GM18858 (cell line): ENCODE data around the gene NLN.
"Not testable (repeated sequence)": the region's sequence is repeated elsewhere in the genome, so short reads cannot be mapped to it uniquely, and the experiment has no call there.

Source experiments
- ATAC-seq: cut with Tn5 transposase; IDR thresholded peaks from one replicate; pipeline ENCODE4 v1.9.1; 2021; ENCODE audit not compliant: unreplicated experiment

NLN gene

DNA sequence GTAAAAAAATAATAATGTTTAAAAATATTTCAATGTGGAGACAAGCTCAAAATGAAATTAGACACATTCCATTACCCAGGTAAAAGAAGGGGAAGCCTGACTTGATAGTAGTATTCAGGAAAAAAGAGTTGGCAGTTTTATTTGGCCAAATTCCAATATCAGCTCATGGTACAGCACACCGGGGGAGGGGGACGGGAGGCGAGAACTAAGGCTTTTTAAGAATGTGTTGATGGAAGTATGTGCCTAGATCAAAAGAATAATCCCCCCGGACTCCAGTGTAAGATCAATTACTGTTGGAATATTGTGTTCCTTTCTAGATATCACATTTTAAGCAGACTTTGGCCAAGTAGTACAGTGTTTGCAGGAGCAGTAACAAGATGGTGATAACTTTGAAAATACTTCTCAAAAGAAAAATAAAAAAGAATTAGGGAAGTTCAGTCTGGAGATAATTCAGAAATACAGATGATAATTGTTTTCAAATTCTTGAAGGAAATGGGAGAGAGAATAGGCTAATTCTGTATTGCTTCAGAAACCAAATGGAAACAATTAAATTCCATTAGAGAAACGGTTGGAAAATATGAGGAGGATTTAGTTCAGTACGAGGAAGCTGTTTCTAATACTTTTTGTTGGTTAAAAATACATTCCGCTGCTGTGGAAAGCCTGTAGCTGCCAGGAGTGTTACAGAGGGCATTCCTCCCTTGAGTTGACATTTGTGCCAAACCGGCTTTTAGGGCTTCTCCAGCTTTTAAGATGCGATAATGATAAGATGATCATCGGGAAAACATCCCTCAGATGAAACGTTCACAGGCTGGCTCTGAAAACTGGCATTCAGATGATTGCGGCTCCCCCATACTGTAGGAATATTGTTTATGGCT lies 106.3 kb downstream of the NLN start:
- no peak for ATAC-seq

DNA sequence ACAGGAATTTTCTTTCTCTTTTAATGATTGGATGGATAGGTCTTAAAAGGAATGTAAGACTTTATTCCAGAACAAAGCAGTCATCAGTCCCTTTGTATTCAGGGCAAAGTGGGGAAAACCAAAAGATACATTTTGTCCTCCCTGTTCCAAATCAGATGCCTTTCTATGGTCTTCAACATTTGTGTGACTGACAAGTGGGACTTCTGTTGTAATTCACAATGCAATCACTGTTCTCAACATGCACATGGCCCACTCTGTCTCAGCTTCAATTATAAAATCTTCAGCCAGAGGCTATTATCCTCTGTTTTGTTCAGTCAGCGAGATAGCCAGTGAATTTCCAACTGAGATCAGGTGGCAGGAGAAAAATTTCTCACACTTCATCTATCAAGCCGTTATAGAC lies 108.9 kb downstream of the NLN start:
- no peak for ATAC-seq

DNA sequence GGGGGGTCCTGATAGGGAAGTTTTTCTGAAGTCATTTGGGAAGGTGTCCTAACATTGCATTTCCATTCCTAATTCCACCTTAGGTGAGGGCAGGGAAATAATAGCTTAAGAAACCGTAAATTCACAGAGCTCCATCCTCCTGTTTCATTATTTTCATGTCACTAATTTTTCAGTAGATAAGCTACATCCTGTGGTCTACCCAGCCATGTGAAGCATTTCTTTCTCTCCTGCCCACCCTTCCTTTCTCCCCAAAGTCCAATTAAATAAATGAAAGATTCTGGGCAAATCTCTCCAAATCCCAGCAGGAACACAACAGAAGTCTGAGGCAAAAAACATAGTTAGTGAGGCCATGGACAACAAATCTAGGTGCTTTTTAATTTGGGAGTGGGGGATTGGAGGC lies 109.3 kb downstream of the NLN start:
- ATAC-seq, result no peak

DNA sequence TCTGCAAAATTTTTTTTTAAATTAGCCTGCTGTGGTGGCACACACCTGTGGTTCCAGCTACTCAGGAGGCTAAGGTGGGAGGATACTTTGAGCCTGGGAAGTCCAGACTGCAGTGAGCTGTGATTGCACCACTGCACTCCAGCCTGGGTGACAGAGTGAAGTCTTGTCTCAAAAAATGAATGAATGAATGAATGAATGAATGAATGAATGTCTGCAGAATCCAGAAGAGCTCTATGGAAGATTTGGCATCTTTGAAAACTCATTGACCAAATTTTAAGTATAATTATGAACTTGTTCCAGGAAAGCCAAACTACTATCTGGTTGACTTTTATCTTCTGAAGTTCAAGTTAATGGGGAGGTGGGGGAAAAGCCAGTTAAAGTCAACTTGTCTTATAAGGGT lies 110.1 kb downstream of the NLN start:
- ATAC-seq, result no peak

DNA sequence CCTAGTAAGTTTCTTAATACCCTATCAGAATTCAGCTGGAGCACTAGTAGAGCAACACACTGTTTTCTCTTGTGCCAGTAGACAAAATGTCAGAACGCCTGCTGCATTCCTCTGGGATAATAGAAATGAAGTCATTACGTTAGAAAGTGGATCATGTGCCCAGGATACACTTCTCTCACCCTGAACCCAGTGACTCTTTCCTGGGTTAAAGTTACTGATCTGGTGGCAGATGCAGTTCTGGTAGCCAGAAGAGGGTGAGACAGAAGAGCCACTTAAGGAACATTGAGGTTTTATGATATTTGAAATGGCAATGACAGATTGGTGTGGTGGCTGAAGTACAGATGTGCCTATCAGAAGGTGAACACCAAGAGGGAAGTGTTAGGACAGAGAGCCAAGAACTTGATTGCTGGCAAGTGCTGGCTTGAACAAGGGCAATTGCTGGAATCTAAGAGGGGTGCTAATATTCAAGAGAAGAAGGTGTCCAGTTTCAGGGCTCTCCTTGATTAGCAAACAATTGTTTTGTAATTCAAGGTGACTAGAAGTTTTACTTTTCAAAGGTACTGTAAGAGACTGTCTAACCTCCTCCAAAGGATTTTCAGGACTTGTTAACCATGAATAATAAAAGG lies 110.7 kb downstream of the NLN start:
- no peak for ATAC-seq

DNA sequence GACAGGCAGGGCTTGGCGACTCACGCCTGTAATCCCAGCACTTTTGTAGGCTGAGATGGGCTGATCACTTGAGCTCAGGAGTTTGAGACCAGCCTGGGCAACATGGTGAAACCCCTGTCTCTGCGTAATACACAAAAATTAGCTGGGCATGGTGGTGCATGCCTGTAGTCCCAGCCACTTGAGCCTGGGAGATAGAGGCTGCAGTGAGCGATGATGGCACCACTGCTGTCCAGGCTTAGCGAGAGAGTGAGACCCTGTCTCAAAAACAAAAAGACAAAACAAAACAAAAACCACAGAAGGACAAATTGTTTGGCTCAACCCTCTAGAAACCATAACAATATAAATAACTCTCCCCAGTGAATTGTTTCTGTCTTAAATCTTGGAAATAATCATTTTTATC lies 111.8 kb downstream of the NLN start:
- no peak for ATAC-seq

DNA sequence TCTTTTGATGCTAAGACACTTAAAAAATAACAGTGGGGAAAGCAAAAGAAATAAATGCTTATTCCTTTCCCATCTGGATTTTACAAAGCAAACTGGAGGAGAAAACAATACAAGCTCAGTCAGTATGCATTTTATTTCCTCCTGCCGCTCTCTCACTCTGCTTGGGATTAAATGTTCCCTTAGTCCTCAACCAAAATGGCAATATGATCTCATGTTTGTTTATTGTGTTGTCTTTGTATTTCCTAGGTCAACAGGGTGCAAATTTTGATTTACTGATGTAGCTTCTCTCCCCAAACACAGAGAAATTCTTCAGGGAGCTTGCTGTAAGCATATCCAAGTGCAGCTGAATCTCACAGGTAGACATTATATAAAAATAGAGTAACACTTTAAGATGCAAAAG lies 112.3 kb downstream of the NLN start:
- no peak for ATAC-seq

DNA sequence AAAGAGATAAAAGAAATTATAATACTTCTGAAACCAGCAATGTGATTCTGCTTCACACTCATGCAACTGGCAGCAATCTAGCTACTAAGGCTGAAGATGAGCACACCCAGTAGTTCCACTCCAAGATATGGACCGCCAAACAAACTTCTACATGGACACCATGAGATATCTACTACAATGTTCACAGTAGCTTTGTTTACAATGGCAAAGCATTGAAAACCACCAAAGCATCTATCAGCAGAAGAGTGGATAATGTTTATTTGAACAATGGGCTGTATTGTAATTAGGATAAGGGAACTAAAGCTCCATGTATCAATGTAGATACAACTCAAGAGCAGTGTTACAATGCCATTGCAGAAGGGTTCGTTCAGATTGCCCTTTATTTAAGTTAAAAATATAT lies 113.2 kb downstream of the NLN start:
- ATAC-seq, result no peak

DNA sequence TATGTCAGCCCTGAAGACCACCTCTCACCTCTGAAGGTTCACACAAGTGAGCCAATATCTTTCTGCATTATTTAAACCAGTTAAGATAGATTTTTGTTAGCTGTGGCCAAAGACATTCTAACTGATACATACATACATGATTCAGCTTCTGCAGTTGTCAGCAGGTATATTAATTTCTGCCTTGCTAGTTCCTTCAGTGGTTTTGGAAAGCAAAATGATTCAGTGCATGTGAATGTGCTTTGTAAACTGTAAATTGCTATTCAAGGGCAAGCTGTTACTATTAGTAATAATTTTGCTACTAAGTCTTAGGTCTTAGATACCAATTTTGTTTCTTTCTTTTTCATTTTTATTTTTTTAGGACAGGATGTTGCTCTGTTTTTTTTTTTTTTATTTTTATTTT lies 115.1 kb downstream of the NLN start:
- no peak for ATAC-seq

DNA sequence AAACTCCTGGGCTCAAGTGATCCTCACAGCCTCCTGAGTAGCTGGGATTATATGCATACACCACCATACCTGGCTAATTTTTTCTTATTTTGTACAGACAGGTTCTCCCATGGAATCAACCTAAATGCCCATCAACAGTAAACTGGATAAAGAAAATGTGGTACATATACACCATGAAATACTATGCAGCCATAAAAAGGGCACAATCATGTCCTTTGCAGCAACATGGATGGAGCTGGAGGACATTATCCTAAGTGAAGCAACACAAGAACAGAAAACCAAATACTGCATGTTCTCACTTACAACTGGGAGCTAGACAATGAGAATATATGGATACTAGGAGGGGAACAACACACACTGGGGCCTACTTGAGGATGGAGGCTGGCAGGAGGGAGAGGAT lies 117.2 kb downstream of the NLN start:
- not testable (repeated sequence) for ATAC-seq

DNA sequence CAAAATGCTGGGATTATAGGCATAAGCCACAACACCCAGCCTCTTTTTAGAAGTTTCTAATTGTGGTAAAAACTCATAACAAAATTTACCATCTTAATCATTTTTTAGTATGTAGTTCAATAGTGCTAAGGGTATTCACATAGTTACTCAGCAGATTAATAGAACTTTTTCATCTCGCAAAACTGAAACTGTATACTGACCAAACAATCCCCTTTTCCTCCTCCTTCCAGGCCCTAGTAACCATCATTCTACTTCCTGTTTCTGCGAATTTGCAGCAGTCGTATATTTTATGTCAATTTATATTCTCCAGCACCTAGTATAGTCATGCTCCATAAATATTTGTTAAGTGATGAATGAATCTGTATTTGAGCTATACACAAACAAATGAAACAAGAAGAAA lies 118.1 kb downstream of the NLN start:
- no peak for ATAC-seq

DNA sequence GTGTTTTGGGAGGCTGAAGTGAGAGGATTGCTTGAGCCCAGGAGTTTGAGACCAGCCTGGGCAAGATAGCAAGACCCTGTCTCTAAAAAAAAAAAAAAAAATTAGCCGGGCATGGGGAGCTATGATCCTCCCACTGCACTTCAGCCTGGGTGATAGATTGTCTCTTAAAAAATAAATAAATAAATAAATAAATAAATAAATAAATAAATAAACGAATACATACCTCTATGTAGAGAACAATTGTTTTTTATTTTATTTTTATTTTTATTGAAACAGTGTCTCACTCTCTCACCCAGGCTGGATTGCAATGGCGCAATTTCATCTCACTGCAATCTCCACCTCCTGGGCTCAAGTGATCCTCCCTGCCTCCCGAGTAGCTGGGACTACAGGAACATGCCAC lies 122.8 kb downstream of the NLN start:
- not testable (repeated sequence) for ATAC-seq

DNA sequence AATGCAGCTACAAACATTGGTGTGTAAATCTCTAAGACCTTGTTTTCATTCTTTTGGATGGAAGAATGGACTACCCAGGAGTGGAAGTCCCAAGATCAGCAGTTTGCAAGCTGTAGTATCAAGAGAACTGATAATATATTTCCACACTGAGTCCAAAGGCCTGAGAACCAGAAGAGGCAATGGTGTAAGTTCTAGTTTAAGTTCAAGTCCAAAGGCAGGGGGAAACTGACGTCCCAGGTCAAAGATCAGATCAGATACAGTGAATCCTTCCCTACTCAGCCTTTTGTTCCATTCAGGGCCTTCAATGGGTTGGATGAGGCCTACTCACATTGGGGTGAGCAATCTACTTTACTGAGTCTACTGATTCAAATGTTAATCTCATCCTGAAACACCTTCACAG lies 124.1 kb downstream of the NLN start:
- ATAC-seq, result no peak

DNA sequence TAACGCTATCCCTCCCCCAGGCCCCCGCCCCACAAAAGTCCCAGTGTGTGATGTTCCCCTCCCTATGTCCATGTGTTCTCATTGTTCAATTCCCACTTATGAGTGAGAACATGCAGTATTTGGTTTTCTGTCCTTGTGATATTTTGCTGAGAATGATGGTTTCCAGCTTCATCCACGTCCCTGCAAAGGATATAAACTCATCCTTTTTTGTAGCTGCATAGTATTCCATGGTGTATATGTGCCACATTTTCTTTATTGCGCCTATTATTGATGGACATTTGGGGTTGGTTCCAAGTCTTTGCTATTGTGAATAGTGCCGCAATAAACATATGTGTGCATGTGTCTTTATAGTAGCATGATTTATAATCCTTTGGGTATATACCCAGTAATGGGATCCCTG lies 125.0 kb downstream of the NLN start:
- not testable (repeated sequence) for ATAC-seq

DNA sequence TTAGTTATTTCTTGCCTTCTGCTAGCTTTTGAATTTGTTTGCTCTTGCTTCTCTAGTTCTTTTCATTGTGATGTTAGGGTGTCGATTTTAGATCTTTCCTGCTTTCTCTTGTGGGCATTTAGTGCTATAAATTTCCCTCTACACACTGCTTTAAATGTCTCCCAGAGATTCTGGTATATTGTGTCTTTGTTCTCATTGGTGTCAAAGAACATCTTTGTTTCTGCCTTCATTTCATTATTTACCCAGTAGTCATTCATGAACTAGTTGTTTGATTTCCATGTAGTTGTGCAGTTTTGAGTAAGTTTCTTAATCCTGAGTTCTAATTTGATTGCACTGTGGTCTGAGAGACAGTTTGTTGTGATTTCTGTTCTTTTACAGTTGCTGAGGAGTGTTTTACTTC lies 127.9 kb downstream of the NLN start:
- not testable (repeated sequence) for ATAC-seq

DNA sequence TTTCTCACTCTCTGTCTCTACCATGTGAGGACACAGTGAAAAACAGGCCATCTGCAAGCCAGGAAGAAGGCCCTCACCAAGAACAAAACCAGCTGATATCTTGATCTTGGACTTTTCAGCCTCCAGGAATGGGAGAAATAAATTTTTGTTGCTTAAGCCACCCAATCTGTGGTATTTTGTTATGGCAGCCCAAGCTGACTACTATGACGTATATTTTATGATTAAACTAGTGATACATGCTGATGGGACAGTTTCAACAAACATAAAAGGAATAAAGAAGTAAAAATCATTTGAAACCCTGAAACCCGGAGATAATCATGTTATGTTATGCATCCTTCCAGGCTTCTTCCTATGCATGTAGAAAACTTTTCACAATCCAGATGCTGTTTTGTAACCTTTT lies 132.9 kb downstream of the NLN start:
- no peak for ATAC-seq

DNA sequence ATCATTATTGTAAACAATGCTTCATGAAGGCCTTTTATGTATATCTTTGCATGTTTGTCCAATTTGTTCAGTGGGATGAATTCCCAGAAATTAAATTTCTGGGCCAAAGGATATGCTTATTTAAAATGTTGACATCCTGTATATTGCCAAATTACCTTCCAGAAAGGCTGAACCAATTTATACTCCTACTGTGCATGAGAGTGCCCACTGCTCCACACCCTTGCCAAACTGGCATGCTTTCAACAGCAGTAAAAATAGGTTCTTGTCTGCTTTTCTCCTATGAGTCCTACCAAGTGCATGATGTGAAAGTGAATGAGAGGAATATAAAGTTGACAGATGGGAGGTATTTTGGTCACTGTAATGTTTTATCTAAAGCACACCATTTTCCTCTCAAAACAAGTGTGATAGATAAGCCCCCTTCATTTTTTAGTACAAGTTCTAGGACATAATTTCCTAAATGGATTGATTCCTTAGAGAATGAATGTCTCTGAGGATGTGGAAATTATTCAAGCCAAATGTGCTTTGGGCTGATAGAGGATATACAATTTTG lies 133.8 kb downstream of the NLN start:
- ATAC-seq, result no peak

DNA sequence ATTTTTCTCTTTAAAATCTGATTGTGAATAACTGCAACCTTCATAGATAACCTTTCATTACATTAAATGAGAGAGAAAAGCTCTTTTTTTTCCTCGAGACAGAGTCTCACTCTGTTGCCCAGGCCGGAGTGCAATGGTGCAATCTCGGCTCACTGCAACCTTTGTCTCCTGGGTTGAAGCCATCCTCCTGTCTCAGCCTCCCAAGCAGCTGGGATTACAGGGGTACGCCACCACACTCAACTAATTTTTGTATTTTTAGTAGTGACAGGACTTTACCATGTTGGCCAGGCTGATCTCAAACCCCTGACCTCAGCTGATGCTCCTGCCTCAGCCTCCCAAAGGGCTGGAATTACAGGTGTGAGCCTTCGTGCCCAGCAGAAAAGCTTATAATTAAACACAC lies 134.5 kb downstream of the NLN start:
- no peak for ATAC-seq

DNA sequence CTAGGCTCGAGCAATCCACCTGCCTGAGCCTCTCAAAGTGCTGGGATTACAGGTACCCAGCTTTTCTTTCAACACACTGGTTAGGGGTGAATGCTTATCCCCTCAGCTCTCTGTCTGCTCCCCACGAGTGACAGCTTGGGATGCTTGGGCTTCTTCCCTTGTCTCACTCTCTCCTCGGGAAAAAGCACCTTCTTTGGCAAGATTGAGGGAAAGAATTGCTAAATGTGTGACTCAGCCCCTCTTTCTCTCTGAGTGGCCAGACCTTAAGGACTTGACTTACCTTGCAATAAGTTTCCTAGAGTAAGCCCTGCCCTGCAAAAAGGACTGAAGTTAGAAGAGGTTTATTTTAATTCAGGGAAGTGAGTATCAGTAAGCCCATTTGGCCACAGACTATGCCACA lies 136.3 kb downstream of the NLN start:
- no peak for ATAC-seq

DNA sequence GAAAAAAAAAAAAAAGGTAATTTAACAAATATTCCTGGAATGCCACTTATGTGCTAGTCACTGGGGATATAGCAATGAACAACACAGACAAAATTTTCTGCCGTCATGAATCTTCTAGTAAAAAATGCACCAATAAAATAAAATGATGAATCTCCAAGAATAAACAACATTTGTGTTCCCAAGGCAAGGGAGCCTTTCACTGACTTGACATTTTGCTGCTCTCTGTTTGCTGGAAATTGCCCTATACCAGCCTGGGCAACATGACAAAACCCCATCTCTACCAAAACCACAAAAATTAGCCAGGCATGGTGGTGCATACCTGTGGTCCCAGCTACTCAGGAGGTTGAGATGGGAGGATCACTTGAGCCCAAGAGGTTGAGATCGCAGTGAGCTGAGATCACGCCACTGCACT lies 139.8 kb downstream of the NLN start:
- ATAC-seq, result no peak

DNA sequence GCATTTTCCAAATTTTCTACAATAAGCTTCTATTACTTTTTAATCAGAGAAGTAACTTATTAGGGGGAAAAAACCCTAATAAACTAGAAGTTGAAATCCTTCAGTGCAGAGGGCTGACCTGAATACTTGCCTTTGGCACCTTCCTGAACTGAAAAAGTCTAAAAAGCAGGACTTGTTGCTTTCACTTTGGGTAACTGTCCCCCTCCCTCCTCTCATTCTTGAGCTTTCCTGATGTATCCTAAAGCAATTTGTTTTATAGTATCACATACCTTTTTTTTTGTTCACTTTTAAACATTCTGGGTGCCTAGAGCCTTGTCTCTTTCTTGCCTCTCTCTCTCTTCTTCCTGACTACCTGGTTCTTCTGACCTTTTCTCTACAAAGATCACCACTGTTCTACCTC lies 140.4 kb downstream of the NLN start:
- ATAC-seq, result no peak

DNA sequence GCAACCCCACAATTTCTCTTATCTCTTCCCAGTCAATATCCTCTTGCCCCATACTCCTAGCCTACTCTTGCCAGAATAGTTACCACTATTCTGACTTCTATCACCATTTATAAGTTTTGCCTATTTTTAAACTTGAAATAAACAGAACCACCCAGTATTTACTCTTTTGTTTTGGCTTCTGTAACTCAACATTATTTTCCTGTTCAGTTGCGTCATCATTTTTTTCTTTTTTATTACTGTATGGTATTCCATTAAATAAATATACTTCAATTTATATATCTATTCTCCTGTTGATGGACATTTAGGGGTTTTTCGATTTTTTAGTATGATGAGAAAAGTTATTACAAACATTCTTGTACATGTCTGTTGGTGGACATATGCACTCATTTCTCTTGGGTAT lies 141.7 kb downstream of the NLN start:
- ATAC-seq, result no peak
